Activated CD4-positive, alpha-beta T cell treated with anti-CD3 and anti-CD28 coated beads for 24 hours (primary cell): ENCODE data around the gene SEC24A.
"Not testable (repeated sequence)": the region's sequence is repeated elsewhere in the genome, so short reads cannot be mapped to it uniquely, and the experiment has no call there.

ENCODE experiments used
- DNase-seq, 2 donors: peaks; one replicate each; pipeline ENCODE4 v3.0.0-alpha.2; 2020; ENCODE audit warnings: low read depth in 2 of 2

Gene SEC24A

GRCh38 chr5:134741052-134741451 lies 92.5 kb downstream of the SEC24A start:
- DNase-seq, result no peak

GRCh38 chr5:134742134-134742533 lies 93.5 kb downstream of the SEC24A start:
- DNase-seq, result no peak

- no peak for DNase-seq
Observed at GRCh38 chr5:134749415-134749814, 100.8 kb downstream of the SEC24A start.

GRCh38 chr5:134758176-134758503 lies 109.6 kb downstream of the SEC24A start:
- no peak for DNase-seq

GRCh38 chr5:134758504-134759341 lies 110.1 kb downstream of the SEC24A start, which contains the start of gene DDX46:
DDX46 (plus strand) TSS chr5:134758779; CDS start chr5:134758939, 160 bp downstream.
- DNase-seq, result peak; percentile 93

- DNase-seq, result not testable (repeated sequence)
Observed at GRCh38 chr5:134767528-134768291, 119.1 kb downstream of the SEC24A start.

GRCh38 chr5:134769206-134769605 lies 120.6 kb downstream of the SEC24A start:
- DNase-seq, result no peak

GRCh38 chr5:134772461-134773125 lies 124.0 kb downstream of the SEC24A start:
- no peak for DNase-seq

- no peak for DNase-seq
Observed at GRCh38 chr5:134777366-134777765, 128.8 kb downstream of the SEC24A start.
